WTC11 (cell line): ENCODE data around the gene GPR157. TPM values are rescaled to one million over a fixed set of nuclear protein-coding genes. Genes with fewer than 3 reads are reported as not detected.

ENCODE experiments used
- ATAC-seq: fragments of 200-7000 bp; cut with Tn5 transposase; 2 replicates; pipeline ENCODE4 v1.10.0; 2021; ENCODE audit warnings: mild to moderate bottlenecking, moderate library complexity
- CTCF ChIA-PET: fragments of 300-600 bp; sonication (Branson Sonifier 250); formaldehyde crosslinking; loops from one replicate; lab custom pipeline; 2021; ENCODE audit warnings: antibody characterized with exemption; lab: Charles Lee
- POLR2A ChIA-PET: fragments of 350-600 bp; sonication (Branson Sonifier 250); formaldehyde crosslinking; loops from one replicate; lab custom pipeline; 2021; ENCODE audit warnings: antibody characterized with exemption; lab: Charles Lee
- DNase-seq: peaks from one replicate; pipeline ENCODE4 v3.0.0; 2021; ENCODE audit warnings: low spot score
- H3K27ac Mint-ChIP-seq: 2 replicates; pipeline ENCODE4 v1.8.0; 2021; ENCODE audit warnings: mixed read lengths
- H3K27me3 Mint-ChIP-seq: 2 replicates; pipeline ENCODE4 v1.8.0; 2021; ENCODE audit warnings: low read depth, mild to moderate bottlenecking, moderate library complexity, mixed read lengths
- H3K36me3 Mint-ChIP-seq: 2 replicates; pipeline ENCODE4 v1.8.0; 2021; ENCODE audit warnings: mixed read lengths
- H3K4me1 Mint-ChIP-seq: 2 replicates; pipeline ENCODE4 v1.8.0; 2022; ENCODE audit warnings: mixed read lengths
- H3K4me3 Mint-ChIP-seq: 2 replicates; pipeline ENCODE4 v1.8.0; 2021; ENCODE audit warnings: mild to moderate bottlenecking, moderate library complexity, mixed read lengths
- H3K9me3 Mint-ChIP-seq: 2 replicates; pipeline ENCODE4 v1.8.0; 2021; ENCODE audit warnings: mixed read lengths
- CREB1 ChIP-seq: sonication (generic); formaldehyde crosslinking; IDR thresholded peaks from 2 replicates; pipeline ENCODE4 v1.8.0; 2023; ENCODE audit warnings: mild to moderate bottlenecking, missing genetic modification reagents
- ETV6 ChIP-seq: sonication (generic); formaldehyde crosslinking; IDR thresholded peaks from 2 replicates; pipeline ENCODE4 v1.8.1; 2022; ENCODE audit warnings: mild to moderate bottlenecking, missing genetic modification reagents
- JAZF1 ChIP-seq: fragments of 250-450 bp; sonication (Bioruptor Pico); IDR thresholded peaks from 2 replicates; pipeline ENCODE4 v1.9.0; 2021; ENCODE audit warnings: moderate library complexity, mild to moderate bottlenecking, inconsistent platforms
- MXD4 ChIP-seq: fragments of 250-450 bp; sonication (Bioruptor Pico); IDR thresholded peaks from 2 replicates; pipeline ENCODE4 v1.8.0; 2021; ENCODE audit warnings: mild to moderate bottlenecking, moderate library complexity, borderline replicate concordance
- MYBL2 ChIP-seq: sonication (generic); formaldehyde crosslinking; IDR thresholded peaks from 2 replicates; pipeline ENCODE4 v1.8.1; 2023; ENCODE audit warnings: mild to moderate bottlenecking, moderate library complexity, missing genetic modification reagents
- NR2C2 ChIP-seq: sonication (generic); formaldehyde crosslinking; IDR thresholded peaks from 2 replicates; pipeline ENCODE4 v1.8.0; 2022; ENCODE audit warnings: mild to moderate bottlenecking, missing genetic modification reagents
- NR3C1 ChIP-seq: sonication (generic); formaldehyde crosslinking; conservative IDR thresholded peaks from 2 replicates; pipeline ENCODE4 v1.8.1; 2023; ENCODE audit warnings: low read depth, mild to moderate bottlenecking, missing genetic modification reagents
- PRRX2 ChIP-seq: fragments of 250-450 bp; sonication (Bioruptor Pico); IDR thresholded peaks from 2 replicates; pipeline ENCODE4 v1.8.0; 2021; ENCODE audit warnings: mild to moderate bottlenecking
- ZNF396 ChIP-seq: fragments of 250-450 bp; sonication (Bioruptor Pico); IDR thresholded peaks from 2 replicates; pipeline ENCODE4 v1.8.0; 2021; ENCODE audit warnings: mild to moderate bottlenecking, moderate library complexity, borderline replicate concordance
- ZNF416 ChIP-seq: fragments of 250-450 bp; sonication (Bioruptor Pico); IDR thresholded peaks from 2 replicates; pipeline ENCODE4 v1.9.0; 2021; ENCODE audit warnings: mild to moderate bottlenecking, inconsistent platforms
- total RNA-seq: library from RNA; stranded (reverse); gene quantifications from 3 replicates; pipeline ENCODE4 v1.2.3, GENCODE V29; 2021
- TF ChIP-seq, protein P1 (sequence below): sonication (generic); formaldehyde crosslinking; IDR thresholded peaks from 2 replicates; pipeline ENCODE4 v1.8.0; 2022; ENCODE audit warnings: mild to moderate bottlenecking, missing genetic modification reagents
- TF ChIP-seq, protein P2 (sequence below): fragments of 250-450 bp; sonication (Bioruptor Pico); IDR thresholded peaks from 2 replicates; pipeline ENCODE4 v1.9.0; 2021; ENCODE audit warnings: mild to moderate bottlenecking
- TF ChIP-seq, protein P3 (sequence below): sonication (generic); formaldehyde crosslinking; IDR thresholded peaks from 2 replicates; pipeline ENCODE4 v1.8.0; 2022; ENCODE audit warnings: missing genetic modification reagents
- TF ChIP-seq, protein P4 (sequence below): sonication (generic); formaldehyde crosslinking; conservative IDR thresholded peaks from 2 replicates; pipeline ENCODE4 v1.8.1; 2023; ENCODE audit warnings: mild to moderate bottlenecking, low read depth, missing genetic modification reagents, moderate library complexity
- TF ChIP-seq, protein P5 (sequence below): sonication (generic); formaldehyde crosslinking; IDR thresholded peaks from 2 replicates; pipeline ENCODE4 v1.8.1; 2022; ENCODE audit warnings: low read depth, missing genetic modification reagents, borderline replicate concordance
- TF ChIP-seq, protein P6 (sequence below): sonication (generic); formaldehyde crosslinking; IDR thresholded peaks from 2 replicates; pipeline ENCODE4 v1.8.0; 2022; ENCODE audit warnings: mild to moderate bottlenecking, missing genetic modification reagents
- TF ChIP-seq, protein P7 (sequence below): sonication (generic); formaldehyde crosslinking; IDR thresholded peaks from 2 replicates; pipeline ENCODE4 v1.8.0; 2023; ENCODE audit warnings: mild to moderate bottlenecking, missing genetic modification reagents

Gene GPR157
- total RNA-seq, 1 experiment from 2014 or later = 6.0 TPM

DNA sequence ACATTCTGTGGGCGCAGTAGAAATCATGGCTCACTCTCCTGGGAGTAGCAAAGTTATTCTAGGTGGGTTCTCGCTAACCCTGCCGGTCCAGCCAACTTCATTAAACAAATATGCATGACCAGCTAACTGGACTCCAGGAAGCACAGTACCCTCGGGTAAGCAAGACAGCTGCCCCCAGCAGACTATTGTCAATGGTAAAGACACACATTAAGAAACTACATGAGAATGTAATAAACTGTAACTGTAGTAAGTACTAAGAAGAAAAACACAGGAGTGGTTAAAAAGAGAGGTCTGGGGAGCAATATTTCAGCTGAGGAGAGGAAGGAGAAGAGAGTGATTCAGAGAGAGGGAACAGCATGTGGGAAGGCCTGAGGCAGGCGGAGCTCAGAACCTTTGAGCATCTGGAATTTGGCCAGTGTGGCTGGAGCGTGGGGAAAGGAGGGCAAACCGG is 66.9 kb downstream of the GPR157 start (continued):
- TF ChIP-seq, protein P1, sequence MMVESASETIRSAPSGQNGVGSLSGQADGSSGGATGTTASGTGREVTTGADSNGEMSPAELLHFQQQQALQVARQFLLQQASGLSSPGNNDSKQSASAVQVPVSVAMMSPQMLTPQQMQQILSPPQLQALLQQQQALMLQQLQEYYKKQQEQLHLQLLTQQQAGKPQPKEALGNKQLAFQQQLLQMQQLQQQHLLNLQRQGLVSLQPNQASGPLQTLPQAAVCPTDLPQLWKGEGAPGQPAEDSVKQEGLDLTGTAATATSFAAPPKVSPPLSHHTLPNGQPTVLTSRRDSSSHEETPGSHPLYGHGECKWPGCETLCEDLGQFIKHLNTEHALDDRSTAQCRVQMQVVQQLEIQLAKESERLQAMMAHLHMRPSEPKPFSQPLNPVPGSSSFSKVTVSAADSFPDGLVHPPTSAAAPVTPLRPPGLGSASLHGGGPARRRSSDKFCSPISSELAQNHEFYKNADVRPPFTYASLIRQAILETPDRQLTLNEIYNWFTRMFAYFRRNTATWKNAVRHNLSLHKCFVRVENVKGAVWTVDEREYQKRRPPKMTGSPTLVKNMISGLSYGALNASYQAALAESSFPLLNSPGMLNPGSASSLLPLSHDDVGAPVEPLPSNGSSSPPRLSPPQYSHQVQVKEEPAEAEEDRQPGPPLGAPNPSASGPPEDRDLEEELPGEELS = no peak
- TF ChIP-seq, protein P2, sequence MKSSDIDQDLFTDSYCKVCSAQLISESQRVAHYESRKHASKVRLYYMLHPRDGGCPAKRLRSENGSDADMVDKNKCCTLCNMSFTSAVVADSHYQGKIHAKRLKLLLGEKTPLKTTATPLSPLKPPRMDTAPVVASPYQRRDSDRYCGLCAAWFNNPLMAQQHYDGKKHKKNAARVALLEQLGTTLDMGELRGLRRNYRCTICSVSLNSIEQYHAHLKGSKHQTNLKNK (CRISPR knock-in tag) = no peak
- TF ChIP-seq ETV6 (no peak), ZNF416 (CRISPR knock-in tag) (no peak)

DNA sequence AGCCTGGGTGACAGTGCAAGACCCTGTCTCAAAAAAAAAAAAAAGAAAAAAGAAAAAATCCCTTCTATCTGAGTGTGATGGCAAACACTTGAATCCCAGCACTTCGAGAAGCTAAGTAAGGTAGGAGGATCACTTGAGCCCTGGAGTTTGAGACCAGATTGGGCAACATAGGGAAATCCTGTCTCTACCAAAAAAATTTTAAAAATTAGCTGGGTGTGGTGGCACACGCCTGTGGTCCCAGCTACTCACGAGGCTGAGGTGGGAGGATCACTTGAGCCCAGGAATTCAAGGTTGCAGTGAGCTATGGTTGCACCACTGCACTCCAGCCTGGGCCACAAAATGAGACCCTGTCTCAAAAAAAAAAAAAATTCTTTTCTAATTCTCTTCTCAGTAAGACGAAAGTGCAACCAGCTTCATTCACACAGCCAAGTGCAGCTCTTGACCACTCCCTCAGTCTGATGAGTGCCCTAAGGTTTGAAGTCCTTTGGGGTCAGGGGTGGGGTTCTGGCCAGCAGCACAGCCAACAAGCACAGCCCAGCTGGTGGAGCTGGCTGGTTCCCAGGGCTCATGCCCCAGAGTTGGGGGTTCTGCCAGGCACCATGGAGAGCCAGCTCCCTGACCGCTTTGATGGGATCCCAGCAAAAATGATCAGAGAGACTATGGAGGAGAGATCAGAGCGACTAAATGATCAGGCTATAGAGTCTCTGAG is 67.5 kb downstream of the GPR157 start:
- Mint-ChIP-seq H3K9me3 (peaks cover 4% of the 10 kb centered on the region; the same call in 1 of the 2 replicates), H3K36me3 (no peaks in the 10 kb centered on the region), H3K27ac (no peak overlapping the region), H3K27me3 (no peaks in the 10 kb centered on the region), H3K4me3 (no peak overlapping the region), H3K4me1 (peaks cover 13% of the 10 kb centered on the region)
- no peak for TF ChIP-seq MYBL2 (CRISPR knock-in tag)
- no peak for TF ChIP-seq CREB1
- TF ChIP-seq, protein P1 = no peak
- no peak for TF ChIP-seq ZNF416 (CRISPR knock-in tag)
- TF ChIP-seq, protein P3, sequence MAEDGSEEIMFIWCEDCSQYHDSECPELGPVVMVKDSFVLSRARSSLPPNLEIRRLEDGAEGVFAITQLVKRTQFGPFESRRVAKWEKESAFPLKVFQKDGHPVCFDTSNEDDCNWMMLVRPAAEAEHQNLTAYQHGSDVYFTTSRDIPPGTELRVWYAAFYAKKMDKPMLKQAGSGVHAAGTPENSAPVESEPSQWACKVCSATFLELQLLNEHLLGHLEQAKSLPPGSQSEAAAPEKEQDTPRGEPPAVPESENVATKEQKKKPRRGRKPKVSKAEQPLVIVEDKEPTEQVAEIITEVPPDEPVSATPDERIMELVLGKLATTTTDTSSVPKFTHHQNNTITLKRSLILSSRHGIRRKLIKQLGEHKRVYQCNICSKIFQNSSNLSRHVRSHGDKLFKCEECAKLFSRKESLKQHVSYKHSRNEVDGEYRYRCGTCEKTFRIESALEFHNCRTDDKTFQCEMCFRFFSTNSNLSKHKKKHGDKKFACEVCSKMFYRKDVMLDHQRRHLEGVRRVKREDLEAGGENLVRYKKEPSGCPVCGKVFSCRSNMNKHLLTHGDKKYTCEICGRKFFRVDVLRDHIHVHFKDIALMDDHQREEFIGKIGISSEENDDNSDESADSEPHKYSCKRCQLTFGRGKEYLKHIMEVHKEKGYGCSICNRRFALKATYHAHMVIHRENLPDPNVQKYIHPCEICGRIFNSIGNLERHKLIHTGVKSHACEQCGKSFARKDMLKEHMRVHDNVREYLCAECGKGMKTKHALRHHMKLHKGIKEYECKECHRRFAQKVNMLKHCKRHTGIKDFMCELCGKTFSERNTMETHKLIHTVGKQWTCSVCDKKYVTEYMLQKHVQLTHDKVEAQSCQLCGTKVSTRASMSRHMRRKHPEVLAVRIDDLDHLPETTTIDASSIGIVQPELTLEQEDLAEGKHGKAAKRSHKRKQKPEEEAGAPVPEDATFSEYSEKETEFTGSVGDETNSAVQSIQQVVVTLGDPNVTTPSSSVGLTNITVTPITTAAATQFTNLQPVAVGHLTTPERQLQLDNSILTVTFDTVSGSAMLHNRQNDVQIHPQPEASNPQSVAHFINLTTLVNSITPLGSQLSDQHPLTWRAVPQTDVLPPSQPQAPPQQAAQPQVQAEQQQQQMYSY (CRISPR knock-in tag) = no peak
- TF ChIP-seq, protein P2 (CRISPR knock-in tag) = no peak
- TF ChIP-seq, protein P4, sequence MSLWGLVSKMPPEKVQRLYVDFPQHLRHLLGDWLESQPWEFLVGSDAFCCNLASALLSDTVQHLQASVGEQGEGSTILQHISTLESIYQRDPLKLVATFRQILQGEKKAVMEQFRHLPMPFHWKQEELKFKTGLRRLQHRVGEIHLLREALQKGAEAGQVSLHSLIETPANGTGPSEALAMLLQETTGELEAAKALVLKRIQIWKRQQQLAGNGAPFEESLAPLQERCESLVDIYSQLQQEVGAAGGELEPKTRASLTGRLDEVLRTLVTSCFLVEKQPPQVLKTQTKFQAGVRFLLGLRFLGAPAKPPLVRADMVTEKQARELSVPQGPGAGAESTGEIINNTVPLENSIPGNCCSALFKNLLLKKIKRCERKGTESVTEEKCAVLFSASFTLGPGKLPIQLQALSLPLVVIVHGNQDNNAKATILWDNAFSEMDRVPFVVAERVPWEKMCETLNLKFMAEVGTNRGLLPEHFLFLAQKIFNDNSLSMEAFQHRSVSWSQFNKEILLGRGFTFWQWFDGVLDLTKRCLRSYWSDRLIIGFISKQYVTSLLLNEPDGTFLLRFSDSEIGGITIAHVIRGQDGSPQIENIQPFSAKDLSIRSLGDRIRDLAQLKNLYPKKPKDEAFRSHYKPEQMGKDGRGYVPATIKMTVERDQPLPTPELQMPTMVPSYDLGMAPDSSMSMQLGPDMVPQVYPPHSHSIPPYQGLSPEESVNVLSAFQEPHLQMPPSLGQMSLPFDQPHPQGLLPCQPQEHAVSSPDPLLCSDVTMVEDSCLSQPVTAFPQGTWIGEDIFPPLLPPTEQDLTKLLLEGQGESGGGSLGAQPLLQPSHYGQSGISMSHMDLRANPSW (CRISPR knock-in tag) = no peak
- TF ChIP-seq, protein P5, sequence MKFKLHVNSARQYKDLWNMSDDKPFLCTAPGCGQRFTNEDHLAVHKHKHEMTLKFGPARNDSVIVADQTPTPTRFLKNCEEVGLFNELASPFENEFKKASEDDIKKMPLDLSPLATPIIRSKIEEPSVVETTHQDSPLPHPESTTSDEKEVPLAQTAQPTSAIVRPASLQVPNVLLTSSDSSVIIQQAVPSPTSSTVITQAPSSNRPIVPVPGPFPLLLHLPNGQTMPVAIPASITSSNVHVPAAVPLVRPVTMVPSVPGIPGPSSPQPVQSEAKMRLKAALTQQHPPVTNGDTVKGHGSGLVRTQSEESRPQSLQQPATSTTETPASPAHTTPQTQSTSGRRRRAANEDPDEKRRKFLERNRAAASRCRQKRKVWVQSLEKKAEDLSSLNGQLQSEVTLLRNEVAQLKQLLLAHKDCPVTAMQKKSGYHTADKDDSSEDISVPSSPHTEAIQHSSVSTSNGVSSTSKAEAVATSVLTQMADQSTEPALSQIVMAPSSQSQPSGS (CRISPR knock-in tag) = no peak
- TF ChIP-seq ZNF396 (CRISPR knock-in tag) = no peak
- no peak for TF ChIP-seq MXD4 (CRISPR knock-in tag)
- TF ChIP-seq, protein P6, sequence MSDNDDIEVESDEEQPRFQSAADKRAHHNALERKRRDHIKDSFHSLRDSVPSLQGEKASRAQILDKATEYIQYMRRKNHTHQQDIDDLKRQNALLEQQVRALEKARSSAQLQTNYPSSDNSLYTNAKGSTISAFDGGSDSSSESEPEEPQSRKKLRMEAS = no peak
- TF ChIP-seq NR2C2 (CRISPR knock-in tag) = no peak
- no peak for TF ChIP-seq PRRX2 (CRISPR knock-in tag)
- no peak for TF ChIP-seq JAZF1 (CRISPR knock-in tag)
- TF ChIP-seq, protein P7, sequence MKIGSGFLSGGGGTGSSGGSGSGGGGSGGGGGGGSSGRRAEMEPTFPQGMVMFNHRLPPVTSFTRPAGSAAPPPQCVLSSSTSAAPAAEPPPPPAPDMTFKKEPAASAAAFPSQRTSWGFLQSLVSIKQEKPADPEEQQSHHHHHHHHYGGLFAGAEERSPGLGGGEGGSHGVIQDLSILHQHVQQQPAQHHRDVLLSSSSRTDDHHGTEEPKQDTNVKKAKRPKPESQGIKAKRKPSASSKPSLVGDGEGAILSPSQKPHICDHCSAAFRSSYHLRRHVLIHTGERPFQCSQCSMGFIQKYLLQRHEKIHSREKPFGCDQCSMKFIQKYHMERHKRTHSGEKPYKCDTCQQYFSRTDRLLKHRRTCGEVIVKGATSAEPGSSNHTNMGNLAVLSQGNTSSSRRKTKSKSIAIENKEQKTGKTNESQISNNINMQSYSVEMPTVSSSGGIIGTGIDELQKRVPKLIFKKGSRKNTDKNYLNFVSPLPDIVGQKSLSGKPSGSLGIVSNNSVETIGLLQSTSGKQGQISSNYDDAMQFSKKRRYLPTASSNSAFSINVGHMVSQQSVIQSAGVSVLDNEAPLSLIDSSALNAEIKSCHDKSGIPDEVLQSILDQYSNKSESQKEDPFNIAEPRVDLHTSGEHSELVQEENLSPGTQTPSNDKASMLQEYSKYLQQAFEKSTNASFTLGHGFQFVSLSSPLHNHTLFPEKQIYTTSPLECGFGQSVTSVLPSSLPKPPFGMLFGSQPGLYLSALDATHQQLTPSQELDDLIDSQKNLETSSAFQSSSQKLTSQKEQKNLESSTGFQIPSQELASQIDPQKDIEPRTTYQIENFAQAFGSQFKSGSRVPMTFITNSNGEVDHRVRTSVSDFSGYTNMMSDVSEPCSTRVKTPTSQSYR (CRISPR knock-in tag) = no peak
- no peak for TF ChIP-seq NR3C1 (CRISPR knock-in tag)
- ChIA-PET POLR2A (no interaction called here), CTCF (interaction anchor here (1.1 to 1.8 kb wide), 3 partner anchors 40 to 98 kb away, joined by 4 to 9 read pairs (median 4); no protein-coding TSS in a partner anchor)
- DNase-seq = no peak
- no peak for ATAC-seq
